PFSK-1 (cell line): ENCODE results near the gene CARD9.

Experiments used
- FOXP2 ChIP-seq: optimal IDR thresholded peaks from 2 replicates; pipeline ENCODE3; 2011; ENCODE audit warnings: borderline replicate concordance, control low read depth, inconsistent platforms; ENCODE audit not compliant: insufficient read depth; ENCODE audit errors: extremely low read length, extremely low read depth
- POLR2AphosphoS5 ChIP-seq: IDR thresholded peaks from 2 replicates; pipeline ENCODE4 v1.6.1; 2012; ENCODE audit warnings: low read depth, mild to moderate bottlenecking, control low read depth, low read length, moderate library complexity
- REST ChIP-seq, 2 experiments: IDR thresholded peaks; 2 replicates each; pipeline versions ENCODE4 v1.6.1 to v1.8.0; 2011 to 2012; ENCODE audit warnings: low read depth in 2 of 2, low read length in 2 of 2, control low read depth in 1 of 2, inconsistent platforms in 1 of 2, mild to moderate bottlenecking in 1 of 2, moderate library complexity in 1 of 2; ENCODE audit not compliant: insufficient read depth in 1 of 2
- SIN3A ChIP-seq: IDR thresholded peaks from 2 replicates; pipeline ENCODE4 v1.6.1; 2012; ENCODE audit warnings: mild to moderate bottlenecking, low read length, moderate library complexity, borderline replicate concordance; ENCODE audit not compliant: insufficient read depth
- TAF1 ChIP-seq: IDR thresholded peaks from 2 replicates; pipeline ENCODE4 v1.6.1; 2012; ENCODE audit warnings: low read length, control low read depth, borderline replicate concordance; ENCODE audit not compliant: insufficient read depth

CARD9 gene

GRCh38 chr9:136329636-136330405, 43.6 kb downstream of the CARD9 start:
- no peak for TF ChIP-seq TAF1

- no peak for TF ChIP-seq POLR2AphosphoS5
These were observed 44.2 kb downstream of the CARD9 start for GRCh38 chr9:136329211-136329627.

GRCh38 chr9:136328622-136329041, 44.8 kb downstream of the CARD9 start:
- TF ChIP-seq FOXP2: no peak
- no peak for TF ChIP-seq POLR2AphosphoS5
- no peak for TF ChIP-seq SIN3A
- TF ChIP-seq TAF1: no peak
- TF ChIP-seq REST (IDR thresholded peaks at IDR 0.05; ENCODE audit: insufficient read depth in 1 of 2, low read depth in 2 of 2, low read length in 2 of 2): no peak

GRCh38 chr9:136328011-136328621, 45.4 kb downstream of the CARD9 start:
- no peak for TF ChIP-seq TAF1
- no peak for TF ChIP-seq POLR2AphosphoS5
- no peak for TF ChIP-seq FOXP2
- TF ChIP-seq SIN3A: no peak
- no peak for TF ChIP-seq REST (IDR thresholded peaks at IDR 0.05; ENCODE audit: insufficient read depth in 1 of 2, low read depth in 2 of 2, low read length in 2 of 2)

- TF ChIP-seq SIN3A (no peak), REST (IDR thresholded peaks at IDR 0.05; ENCODE audit: insufficient read depth in 1 of 2, low read depth in 2 of 2, low read length in 2 of 2) (no peak), POLR2AphosphoS5 (no peak), FOXP2 (no peak), TAF1 (no peak)
These were observed 46.0 kb downstream of the CARD9 start, which contains the start of gene GPSM1 for GRCh38 chr9:136327304-136327974. GPSM1 (plus strand) TSS chr9:136327539; CDS start chr9:136327696, 157 bp downstream.

GRCh38 chr9:136326761-136327303, 46.6 kb downstream of the CARD9 start:
- TF ChIP-seq REST (IDR thresholded peaks at IDR 0.05; ENCODE audit: insufficient read depth in 1 of 2, low read depth in 2 of 2, low read length in 2 of 2) (no peak), FOXP2 (no peak), SIN3A (no peak), POLR2AphosphoS5 (no peak), TAF1 (no peak)
